HepG2 (cell line): ENCODE measurements around the gene TBC1D16. TPM values are rescaled to one million over a fixed set of nuclear protein-coding genes. Genes with fewer than 3 reads are reported as not detected.

Source experiments
- ARID3A ChIP-seq: IDR thresholded peaks from 2 replicates; pipeline ENCODE4 v1.6.1; 2012; ENCODE audit warnings: low read depth, low read length, improper control_type of control experiment
- CBX5 ChIP-seq: sonication (generic); formaldehyde crosslinking; IDR thresholded peaks from 2 replicates; pipeline ENCODE4 v1.4.0; 2020; ENCODE audit warnings: missing genetic modification reagents, borderline replicate concordance
- CSRNP1 ChIP-seq: sonication (generic); formaldehyde crosslinking; IDR thresholded peaks from 2 replicates; pipeline ENCODE4 v1.8.1; 2023; ENCODE audit warnings: mild to moderate bottlenecking, missing genetic modification reagents
- RNF2 ChIP-seq: fragments of 450-650 bp; conservative IDR thresholded peaks from 2 replicates; pipeline ENCODE4 v1.6.1; 2016; ENCODE audit warnings: low read depth
- U2AF2 ChIP-seq: fragments of 200-400 bp; formaldehyde crosslinking; IDR thresholded peaks from 2 replicates; pipeline ENCODE4 v1.6.1; 2017; ENCODE audit warnings: low read depth, mild to moderate bottlenecking, low read length
- ZNF296 ChIP-seq: sonication (generic); formaldehyde crosslinking; conservative IDR thresholded peaks from 2 replicates; pipeline ENCODE4 v1.5.0; 2020; ENCODE audit warnings: mild to moderate bottlenecking, missing genetic modification reagents
- ZNF318 ChIP-seq: sonication (generic); formaldehyde crosslinking; IDR thresholded peaks from 2 replicates; pipeline ENCODE4 v1.4.0; 2020; ENCODE audit warnings: mild to moderate bottlenecking, missing genetic modification reagents
- ZNF768 ChIP-seq: sonication (generic); formaldehyde crosslinking; IDR thresholded peaks from 2 replicates; pipeline ENCODE4 v1.4.0; 2020; ENCODE audit warnings: missing genetic modification reagents
- polyA plus RNA-seq, 8 experiments: library from polyadenylated mRNA; depleted of rRNA in 3 of 8; stranded (reverse) in 7 of 8; unstranded in 1 of 8; fragments of >200 nt; fragmentation: Illumina TruSeq in 4 of 8; extraction: Trizol in 4 of 8; gene quantifications; 2 replicates each; pipeline versions ENCODE4 v1.2.1 to v1.2.3, GENCODE V29; 2011 to 2016; ENCODE audit warnings: low read depth in 4 of 8, missing spikeins in 1 of 8, mixed read lengths in 1 of 8; ENCODE audit not compliant: insufficient read depth in 1 of 8
- total RNA-seq, 5 experiments: library from RNA; depleted of rRNA; stranded (reverse); fragments of >200 nt; fragmentation: Illumina TruSeq; extraction: Trizol; gene quantifications; 2 replicates each; pipeline ENCODE4 v1.2.3, GENCODE V29; 2016; ENCODE audit warnings: low read depth in 1 of 5
- TF ChIP-seq, protein P1 (sequence below): IDR thresholded peaks from 2 replicates; pipeline ENCODE4 v1.6.1; 2016; ENCODE audit warnings: mild to moderate bottlenecking
- TF ChIP-seq, protein P2 (sequence below): sonication (generic); formaldehyde crosslinking; IDR thresholded peaks from 2 replicates; pipeline ENCODE4 v1.4.0; 2020; ENCODE audit warnings: mild to moderate bottlenecking, low read depth, missing genetic modification reagents

The TBC1D16 gene
- total and polyA plus RNA-seq, 2 of the 13 experiments (the other 11 are each of a cell fraction or from before 2014, with no cell fraction given): 14.9 to 24.9 TPM

GRCh38 chr17:79926605-79927135 is 109.0 kb downstream of the TBC1D16 start (continued):
- TF ChIP-seq ZNF318 (CRISPR knock-in tag): peak; percentile 1; the same call in 1 of the 2 replicates
- no peak for TF ChIP-seq CSRNP1 (CRISPR knock-in tag)
- 0 out of 2 replicates have a peak, but pooled peaks have one; percentile 9 for TF ChIP-seq ARID3A
- no peak for TF ChIP-seq RNF2
- TF ChIP-seq, protein P1, sequence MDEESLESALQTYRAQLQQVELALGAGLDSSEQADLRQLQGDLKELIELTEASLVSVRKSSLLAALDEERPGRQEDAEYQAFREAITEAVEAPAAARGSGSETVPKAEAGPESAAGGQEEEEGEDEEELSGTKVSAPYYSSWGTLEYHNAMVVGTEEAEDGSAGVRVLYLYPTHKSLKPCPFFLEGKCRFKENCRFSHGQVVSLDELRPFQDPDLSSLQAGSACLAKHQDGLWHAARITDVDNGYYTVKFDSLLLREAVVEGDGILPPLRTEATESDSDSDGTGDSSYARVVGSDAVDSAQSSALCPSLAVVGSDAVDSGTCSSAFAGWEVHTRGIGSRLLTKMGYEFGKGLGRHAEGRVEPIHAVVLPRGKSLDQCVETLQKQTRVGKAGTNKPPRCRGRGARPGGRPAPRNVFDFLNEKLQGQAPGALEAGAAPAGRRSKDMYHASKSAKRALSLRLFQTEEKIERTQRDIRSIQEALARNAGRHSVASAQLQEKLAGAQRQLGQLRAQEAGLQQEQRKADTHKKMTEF (CRISPR knock-in tag): 0 out of 2 replicates have a peak, but pooled peaks have one; percentile 13
- TF ChIP-seq CBX5 (CRISPR knock-in tag): 0 out of 2 replicates have a peak, but pooled peaks have one; percentile 18
- no peak for TF ChIP-seq U2AF2
- TF ChIP-seq, protein P2, sequence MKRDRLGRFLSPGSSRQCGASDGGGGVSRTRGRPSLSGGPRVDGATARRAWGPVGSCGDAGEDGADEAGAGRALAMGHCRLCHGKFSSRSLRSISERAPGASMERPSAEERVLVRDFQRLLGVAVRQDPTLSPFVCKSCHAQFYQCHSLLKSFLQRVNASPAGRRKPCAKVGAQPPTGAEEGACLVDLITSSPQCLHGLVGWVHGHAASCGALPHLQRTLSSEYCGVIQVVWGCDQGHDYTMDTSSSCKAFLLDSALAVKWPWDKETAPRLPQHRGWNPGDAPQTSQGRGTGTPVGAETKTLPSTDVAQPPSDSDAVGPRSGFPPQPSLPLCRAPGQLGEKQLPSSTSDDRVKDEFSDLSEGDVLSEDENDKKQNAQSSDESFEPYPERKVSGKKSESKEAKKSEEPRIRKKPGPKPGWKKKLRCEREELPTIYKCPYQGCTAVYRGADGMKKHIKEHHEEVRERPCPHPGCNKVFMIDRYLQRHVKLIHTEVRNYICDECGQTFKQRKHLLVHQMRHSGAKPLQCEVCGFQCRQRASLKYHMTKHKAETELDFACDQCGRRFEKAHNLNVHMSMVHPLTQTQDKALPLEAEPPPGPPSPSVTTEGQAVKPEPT: no peak; the same call in 1 of the 2 replicates
- TF ChIP-seq ZNF768 (CRISPR knock-in tag): peak; percentile 86
- TF ChIP-seq ZNF296: peak; percentile 20; the same call in 1 of the 2 replicates
